ENCODE data around the gene TIPARP. TPM values are rescaled to one million over a fixed set of nuclear protein-coding genes. Genes with fewer than 3 reads are reported as not detected.

The TIPARP gene
- total RNA-seq, 1 experiment from 2014 or later: 22.1 TPM

- Histone ChIP-seq H3K27me3 (ENCODE audit: control insufficient read depth, insufficient read depth, low read length) (no peaks in the 10 kb centered on the region), H3K27ac (ENCODE audit: low read length) (peak overlapping the region; percentile 30), H3K9me3 (ENCODE audit: control insufficient read depth, insufficient read depth, low read depth, low read length) (peaks cover 8% of the 10 kb centered on the region; the same call in 1 of the 2 replicates), H3K4me3 (ENCODE audit: low read depth in 2 of 2, low read length in 2 of 2) (no peak overlapping the region), H3K36me3 (ENCODE audit: control insufficient read depth, insufficient read depth, low read length) (no peaks in the 10 kb centered on the region), H3K4me1 (ENCODE audit: control insufficient read depth, insufficient read depth, low read length) (peaks cover 12% of the 10 kb centered on the region)
- ChIA-PET CTCF (no interaction called here), POLR2A (interaction anchor here (0.6 kb wide), 1 partner anchor 532 kb away, joined by 5 read pairs; no protein-coding TSS in a partner anchor)
- TF ChIP-seq TCF7L2 (IDR thresholded peaks at IDR 0.05; ENCODE audit: low read depth, low read length): no peak
- no peak for TF ChIP-seq SIN3A (IDR thresholded peaks at IDR 0.05; ENCODE audit: borderline replicate concordance, insufficient read depth, low read depth, low read length)
- TF ChIP-seq CTCF (IDR thresholded peaks at IDR 0.05): no peak
- TF ChIP-seq POLR2AphosphoS5 (IDR thresholded peaks at IDR 0.05; ENCODE audit: low read depth, low read length): no peak
- TF ChIP-seq REST (IDR thresholded peaks at IDR 0.05; ENCODE audit: insufficient read depth in 1 of 2, low read depth in 2 of 2, low read length in 1 of 2): no peak
- ATAC-seq: no peak
- intact Hi-C loops (cut with micrococcal nuclease; ENCODE audit: unreplicated experiment): no loop called here
- DNase-seq (ENCODE audit: low read depth, low spot score): no peak
- in situ Hi-C loops (cut with HindIII; ENCODE audit: low pct_unique_long_range_greater_than_20kb, low sequenced_read_pairs): no loop called here
- no TSS peak for BruUV-seq (replicated peaks)
Measured at GRCh38 chr3:156750874-156751245, 76.5 kb downstream of the TIPARP start.

GRCh38 chr3:156751461-156752025 lies 77.2 kb downstream of the TIPARP start:
- H3K4me1 ChIP-seq (ENCODE audit: control insufficient read depth, insufficient read depth, low read length): peaks cover 12% of the 10 kb centered on the region
- in situ Hi-C loops (cut with HindIII; ENCODE audit: low pct_unique_long_range_greater_than_20kb, low sequenced_read_pairs): no loop called here
- TF ChIP-seq TCF7L2 (IDR thresholded peaks at IDR 0.05; ENCODE audit: low read depth, low read length) (no peak), POLR2AphosphoS5 (IDR thresholded peaks at IDR 0.05; ENCODE audit: low read depth, low read length) (no peak), CTCF (IDR thresholded peaks at IDR 0.05) (no peak), REST (IDR thresholded peaks at IDR 0.05; ENCODE audit: insufficient read depth in 1 of 2, low read depth in 2 of 2, low read length in 1 of 2) (no peak), SIN3A (IDR thresholded peaks at IDR 0.05; ENCODE audit: borderline replicate concordance, insufficient read depth, low read depth, low read length) (no peak)
- ATAC-seq (peak; percentile 74), DNase-seq (ENCODE audit: low read depth, low spot score) (no peak)
- ChIA-PET POLR2A (interaction anchor here (0.6 kb wide), 1 partner anchor 533 kb away, joined by 5 read pairs; no protein-coding TSS in a partner anchor), CTCF (interaction anchor here (0.6 kb wide), 1 partner anchor 325 kb away, joined by 9 read pairs; no protein-coding TSS in a partner anchor)
- intact Hi-C loops (cut with micrococcal nuclease; ENCODE audit: unreplicated experiment): no loop called here
- H3K9me3 ChIP-seq (ENCODE audit: control insufficient read depth, insufficient read depth, low read depth, low read length): peaks cover 8% of the 10 kb centered on the region; the same call in 1 of the 2 replicates
- H3K27me3 ChIP-seq (ENCODE audit: control insufficient read depth, insufficient read depth, low read length): no peaks in the 10 kb centered on the region
- BruUV-seq (replicated peaks): no TSS peak
- no peak overlapping the region for H3K4me3 ChIP-seq (ENCODE audit: low read depth in 2 of 2, low read length in 2 of 2)
- H3K27ac ChIP-seq (ENCODE audit: low read length): peak overlapping the region; percentile 30
- H3K36me3 ChIP-seq (ENCODE audit: control insufficient read depth, insufficient read depth, low read length): no peaks in the 10 kb centered on the region
